Nephron progenitor cell (in vitro differentiated cells): ENCODE data around the gene HOXD8.

Experiments
- DNase-seq: peaks from one replicate; pipeline ENCODE4 v3.0.0; 2021
- H3K27ac Mint-ChIP-seq: 2 replicates; pipeline ENCODE4 v1.8.0; 2021; ENCODE audit warnings: mild to moderate bottlenecking, moderate library complexity, mixed read lengths
- H3K27me3 Mint-ChIP-seq: 2 replicates; pipeline ENCODE4 v1.8.0; 2021; ENCODE audit warnings: mild to moderate bottlenecking, low read depth, mixed read lengths; ENCODE audit not compliant: poor library complexity
- H3K36me3 Mint-ChIP-seq: 2 replicates; pipeline ENCODE4 v1.8.0; 2021; ENCODE audit warnings: low read depth, mixed read lengths
- H3K4me1 Mint-ChIP-seq: 2 replicates; pipeline ENCODE4 v1.8.0; 2021; ENCODE audit warnings: mixed read lengths
- H3K4me3 Mint-ChIP-seq: 2 replicates; pipeline ENCODE4 v1.8.0; 2021; ENCODE audit warnings: mild to moderate bottlenecking, moderate library complexity, mixed read lengths
- H3K9me3 Mint-ChIP-seq: 2 replicates; pipeline ENCODE4 v1.8.0; 2021; ENCODE audit warnings: mild to moderate bottlenecking, moderate library complexity, mixed read lengths
- CTCF ChIP-seq: fragments of 200-600 bp; sonication (generic); IDR thresholded peaks from 2 replicates; pipeline ENCODE4 v1.5.0; 2021; ENCODE audit warnings: antibody characterized with exemption

Gene HOXD8

GRCh38 chr2:176162911-176163671 lies 33.6 kb downstream of the HOXD8 start:
- H3K27ac Mint-ChIP-seq = peak overlapping the region; percentile 99
- peaks cover 4% of the 10 kb centered on the region for H3K27me3 Mint-ChIP-seq
- H3K4me1 Mint-ChIP-seq = peaks cover 93% of the 10 kb centered on the region
- H3K36me3 Mint-ChIP-seq = peaks cover 23% of the 10 kb centered on the region
- peak; percentile 89 for DNase-seq
- H3K4me3 Mint-ChIP-seq = peak overlapping the region; percentile 86
- TF ChIP-seq CTCF = no peak
- no peaks in the 10 kb centered on the region for H3K9me3 Mint-ChIP-seq

- DNase-seq = no peak
- Mint-ChIP-seq H3K27me3 (peaks cover 4% of the 10 kb centered on the region), H3K36me3 (peaks cover 23% of the 10 kb centered on the region), H3K4me1 (peaks cover 91% of the 10 kb centered on the region), H3K27ac (peak overlapping the region; percentile 99), H3K9me3 (no peaks in the 10 kb centered on the region), H3K4me3 (peak overlapping the region; percentile 86)
- TF ChIP-seq CTCF = no peak
Measured at GRCh38 chr2:176163672-176164056, 34.2 kb downstream of the HOXD8 start.

GRCh38 chr2:176164201-176164600 lies 34.7 kb downstream of the HOXD8 start:
- no peaks in the 10 kb centered on the region for H3K9me3 Mint-ChIP-seq
- peaks cover 4% of the 10 kb centered on the region for H3K27me3 Mint-ChIP-seq
- peak overlapping the region; percentile 99 for H3K27ac Mint-ChIP-seq
- peaks cover 23% of the 10 kb centered on the region for H3K36me3 Mint-ChIP-seq
- no peak for DNase-seq
- TF ChIP-seq CTCF = no peak
- peaks cover 95% of the 10 kb centered on the region for H3K4me1 Mint-ChIP-seq
- H3K4me3 Mint-ChIP-seq = peak overlapping the region; percentile 86

GRCh38 chr2:176164611-176165369 lies 35.3 kb downstream of the HOXD8 start:
- Mint-ChIP-seq H3K27me3 (peaks cover 4% of the 10 kb centered on the region), H3K36me3 (peaks cover 23% of the 10 kb centered on the region), H3K4me3 (peak overlapping the region; percentile 86), H3K4me1 (peaks cover 95% of the 10 kb centered on the region), H3K27ac (peak overlapping the region; percentile 99), H3K9me3 (no peaks in the 10 kb centered on the region)
- no peak for TF ChIP-seq CTCF
- DNase-seq = peak; percentile 75

- Mint-ChIP-seq H3K9me3 (no peaks in the 10 kb centered on the region), H3K4me1 (peaks cover 97% of the 10 kb centered on the region), H3K27ac (peak overlapping the region; percentile 99), H3K27me3 (peaks cover 4% of the 10 kb centered on the region), H3K4me3 (peak overlapping the region; percentile 86), H3K36me3 (peaks cover 23% of the 10 kb centered on the region)
- no peak for TF ChIP-seq CTCF
- DNase-seq = no peak
Measured at GRCh38 chr2:176165370-176166050, 36.0 kb downstream of the HOXD8 start.
